ENCODE results near the gene ASPRV1. TPM values are rescaled to one million over a fixed set of nuclear protein-coding genes. Genes with fewer than 3 reads are reported as not detected.

ASPRV1 gene
- total RNA-seq, 4 donors from 2014 or later, result 1.6 to 4.1 (median 2.9) TPM

DNA sequence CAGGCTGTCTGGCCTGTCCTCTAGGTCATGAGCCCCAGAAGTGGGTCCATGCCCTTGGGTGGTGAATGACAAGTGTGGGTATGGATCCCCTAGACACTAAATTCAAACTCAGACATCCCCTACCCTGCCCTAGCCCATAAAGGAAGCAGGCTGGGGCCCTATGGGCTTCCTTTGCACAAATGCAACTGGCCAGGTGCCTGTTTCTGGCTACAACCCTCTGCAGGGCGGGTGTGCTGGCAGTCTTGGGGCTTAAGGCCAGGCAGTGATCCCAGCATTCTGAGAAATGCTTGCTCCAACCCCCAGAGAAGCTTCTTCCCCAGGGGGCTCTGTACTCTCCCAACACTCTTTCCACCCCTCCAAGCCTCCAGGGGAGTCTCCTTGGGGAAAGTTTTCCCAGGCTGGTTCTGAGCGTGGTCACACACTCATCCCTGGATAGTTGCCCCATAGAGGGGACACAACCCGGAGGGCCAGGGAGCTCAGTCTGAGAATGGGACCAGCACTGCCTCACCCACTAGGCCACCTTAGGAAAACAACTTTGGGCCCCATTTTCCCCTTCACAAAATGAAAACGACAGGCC, 16.6 kb upstream of the ASPRV1 start:
- TF ChIP-seq POLR2A (IDR thresholded peaks at IDR 0.05), result no peak
- TF ChIP-seq, protein P1, sequence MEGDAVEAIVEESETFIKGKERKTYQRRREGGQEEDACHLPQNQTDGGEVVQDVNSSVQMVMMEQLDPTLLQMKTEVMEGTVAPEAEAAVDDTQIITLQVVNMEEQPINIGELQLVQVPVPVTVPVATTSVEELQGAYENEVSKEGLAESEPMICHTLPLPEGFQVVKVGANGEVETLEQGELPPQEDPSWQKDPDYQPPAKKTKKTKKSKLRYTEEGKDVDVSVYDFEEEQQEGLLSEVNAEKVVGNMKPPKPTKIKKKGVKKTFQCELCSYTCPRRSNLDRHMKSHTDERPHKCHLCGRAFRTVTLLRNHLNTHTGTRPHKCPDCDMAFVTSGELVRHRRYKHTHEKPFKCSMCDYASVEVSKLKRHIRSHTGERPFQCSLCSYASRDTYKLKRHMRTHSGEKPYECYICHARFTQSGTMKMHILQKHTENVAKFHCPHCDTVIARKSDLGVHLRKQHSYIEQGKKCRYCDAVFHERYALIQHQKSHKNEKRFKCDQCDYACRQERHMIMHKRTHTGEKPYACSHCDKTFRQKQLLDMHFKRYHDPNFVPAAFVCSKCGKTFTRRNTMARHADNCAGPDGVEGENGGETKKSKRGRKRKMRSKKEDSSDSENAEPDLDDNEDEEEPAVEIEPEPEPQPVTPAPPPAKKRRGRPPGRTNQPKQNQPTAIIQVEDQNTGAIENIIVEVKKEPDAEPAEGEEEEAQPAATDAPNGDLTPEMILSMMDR (IDR thresholded peaks at IDR 0.05), result no peak
- no peaks in the 10 kb centered on the region for H3K27me3 ChIP-seq
- no peak overlapping the region for H3K4me3 ChIP-seq
- H3K4me1 ChIP-seq, result no peaks in the 10 kb centered on the region
- no peak overlapping the region for H3K27ac ChIP-seq
- no peaks in the 10 kb centered on the region for H3K9me3 ChIP-seq
- H3K36me3 ChIP-seq, result no peaks in the 10 kb centered on the region
- DNase-seq, result peak in 1 of 3 donors; percentile 40

DNA sequence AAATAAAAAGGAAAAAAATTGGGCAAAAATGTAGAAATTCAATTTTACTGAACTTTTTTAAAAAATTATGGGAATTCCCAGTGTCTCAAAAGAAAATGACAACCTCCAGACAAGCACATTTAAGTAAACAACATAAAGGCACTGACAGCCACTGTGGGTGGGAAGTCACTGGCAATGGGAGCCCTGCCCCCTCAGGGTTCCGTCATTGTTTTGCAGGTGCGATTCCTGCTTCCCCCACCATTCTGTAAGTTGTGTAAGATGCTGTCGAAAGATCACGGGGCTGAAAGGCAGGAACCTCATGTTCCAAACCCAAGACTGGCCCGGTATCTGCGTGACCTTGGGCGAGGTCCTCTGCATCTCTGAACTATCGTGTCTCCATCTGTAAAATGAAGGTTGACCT, 15.8 kb upstream of the ASPRV1 start:
- TF ChIP-seq POLR2A (IDR thresholded peaks at IDR 0.05), result no peak
- TF ChIP-seq, protein P1 (IDR thresholded peaks at IDR 0.05), result no peak
- Histone ChIP-seq H3K4me1 (no peaks in the 10 kb centered on the region), H3K36me3 (no peaks in the 10 kb centered on the region), H3K27me3 (no peaks in the 10 kb centered on the region), H3K4me3 (no peak overlapping the region), H3K9me3 (no peaks in the 10 kb centered on the region), H3K27ac (no peak overlapping the region)
- DNase-seq, result peak in 1 of 3 donors; percentile 16

DNA sequence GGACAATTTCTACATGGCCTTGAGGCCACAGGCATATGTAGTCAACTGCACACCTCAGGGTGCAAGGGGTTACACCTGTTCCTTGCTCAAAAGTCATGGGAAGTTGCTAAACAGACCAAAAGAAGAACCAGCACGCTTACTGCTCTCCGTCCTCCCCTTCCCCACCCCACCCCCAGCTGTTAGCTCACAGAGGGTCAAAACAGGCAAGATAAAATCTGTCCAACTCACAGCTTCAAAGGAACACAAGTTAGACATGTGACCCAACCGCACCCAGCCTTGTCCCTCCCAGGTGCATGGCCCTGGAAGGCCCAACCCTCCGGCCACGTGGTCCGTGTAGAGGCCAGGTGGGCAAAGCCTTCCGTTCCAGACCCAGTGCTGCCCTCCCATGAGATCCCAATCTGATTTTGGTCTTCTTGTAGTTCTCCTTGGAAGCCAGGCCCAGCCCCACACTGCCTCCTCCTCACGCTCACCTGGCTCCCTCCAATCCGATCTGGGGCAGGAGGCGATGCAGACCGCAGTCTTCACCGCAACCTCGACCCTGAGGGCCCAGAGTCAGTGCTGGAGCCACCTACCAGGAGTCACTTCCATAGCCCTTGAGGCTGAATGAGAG, 14.5 kb upstream of the ASPRV1 start:
- Histone ChIP-seq H3K4me3 (no peak overlapping the region), H3K36me3 (no peaks in the 10 kb centered on the region), H3K27me3 (no peaks in the 10 kb centered on the region), H3K27ac (no peak overlapping the region), H3K4me1 (no peaks in the 10 kb centered on the region), H3K9me3 (no peaks in the 10 kb centered on the region)
- TF ChIP-seq, protein P1 (IDR thresholded peaks at IDR 0.05), result no peak
- no peak for TF ChIP-seq POLR2A (IDR thresholded peaks at IDR 0.05)
- DNase-seq, result peak in 1 of 3 donors; percentile 56

DNA sequence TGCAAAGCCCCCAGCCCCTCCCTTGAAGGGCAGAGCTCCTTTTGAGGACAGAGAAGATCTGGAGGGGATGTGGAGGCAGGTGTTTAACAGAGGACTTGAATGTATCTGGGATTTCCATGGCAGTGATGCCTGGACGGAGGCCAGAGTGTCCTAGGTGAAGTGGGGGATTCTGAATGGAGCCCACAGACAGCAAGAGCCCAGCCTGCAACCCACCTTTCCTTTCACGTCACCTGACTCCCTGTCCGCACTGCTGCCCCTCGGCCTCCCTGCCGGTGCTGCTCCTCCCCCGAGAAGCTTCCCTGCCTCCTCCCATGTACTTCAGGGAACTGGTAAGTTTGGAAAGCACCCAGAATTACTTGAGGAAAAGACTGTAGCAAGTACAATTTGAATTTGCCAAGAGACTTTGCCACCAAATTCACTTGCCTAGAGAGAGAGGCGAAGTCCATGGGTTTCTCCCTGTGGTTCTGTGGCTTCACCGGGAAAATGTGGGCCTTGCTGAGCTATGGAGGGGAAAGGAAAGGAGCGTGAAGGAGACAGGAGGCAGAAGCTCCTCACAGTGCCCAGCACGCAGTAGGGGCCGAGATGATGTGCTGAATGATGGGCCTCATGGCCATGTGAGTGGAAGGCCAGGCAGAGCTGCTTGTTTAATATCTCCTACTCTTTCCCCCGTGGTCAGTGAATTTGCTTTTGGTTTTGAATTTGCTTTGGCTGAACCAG, 13.9 kb upstream of the ASPRV1 start:
- Histone ChIP-seq H3K4me3 (no peak overlapping the region), H3K27me3 (no peaks in the 10 kb centered on the region), H3K4me1 (no peaks in the 10 kb centered on the region), H3K27ac (no peak overlapping the region), H3K9me3 (no peaks in the 10 kb centered on the region), H3K36me3 (no peaks in the 10 kb centered on the region)
- DNase-seq, result peak in 1 of 3 donors; percentile 31
- TF ChIP-seq, protein P1 (IDR thresholded peaks at IDR 0.05), result no peak
- TF ChIP-seq POLR2A (IDR thresholded peaks at IDR 0.05), result no peak

DNA sequence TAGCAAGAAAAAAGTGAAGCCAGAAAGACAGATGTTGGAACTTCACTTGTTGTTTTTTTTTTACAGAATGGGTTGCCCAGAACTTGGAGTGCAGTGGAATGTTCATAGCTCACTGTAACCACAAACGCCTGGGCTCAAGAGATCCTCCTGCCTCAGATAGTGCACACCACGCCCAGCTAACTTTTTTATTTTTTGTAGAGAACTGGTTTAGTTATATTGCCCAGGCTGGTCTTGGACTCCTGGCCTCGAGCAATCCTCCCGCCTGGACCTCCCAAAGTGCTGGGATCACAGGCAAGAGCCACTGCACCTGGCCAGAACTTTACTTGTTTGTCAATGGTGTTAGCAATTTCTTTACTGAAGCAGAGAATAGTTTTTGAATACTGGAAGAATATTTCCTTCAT, 11.9 kb upstream of the ASPRV1 start:
- TF ChIP-seq POLR2A (IDR thresholded peaks at IDR 0.05), result no peak
- TF ChIP-seq, protein P1 (IDR thresholded peaks at IDR 0.05), result no peak
- peak in 1 of 3 donors; percentile 49 for DNase-seq
- H3K27me3 ChIP-seq, result no peaks in the 10 kb centered on the region
- no peaks in the 10 kb centered on the region for H3K9me3 ChIP-seq
- no peak overlapping the region for H3K27ac ChIP-seq
- no peaks in the 10 kb centered on the region for H3K4me1 ChIP-seq
- H3K36me3 ChIP-seq, result no peaks in the 10 kb centered on the region
- H3K4me3 ChIP-seq, result no peak overlapping the region
